Gastrocnemius medialis (tissue), 4 donors: Measurements from ENCODE around the gene MGMT.

ENCODE experiments used
- CTCF ChIP-seq, 5 experiments: fragments of 450-650 bp in 3 of 5; fragments of 200-600 bp in 2 of 5; sonication (generic) in 2 of 5; IDR thresholded peaks in 4 of 5; conservative IDR thresholded peaks in 1 of 5; 1 replicate in 4 of 5; 2 replicates in 1 of 5; pipeline ENCODE4 v1.5.1; 2016 to 2019; ENCODE audit warnings: antibody characterized with exemption in 5 of 5, mild to moderate bottlenecking in 3 of 5, moderate library complexity in 3 of 5
- POLR2A ChIP-seq, 2 donors: fragments of 450-650 bp; IDR thresholded peaks; one replicate each; pipeline ENCODE4 v1.6.1; 2017; ENCODE audit warnings: antibody characterized with exemption in 2 of 2, mild to moderate bottlenecking in 2 of 2, moderate library complexity in 2 of 2

- no peak for TF ChIP-seq POLR2A (IDR thresholded peaks at IDR 0.05)
- no peak for TF ChIP-seq CTCF (IDR thresholded peaks at IDR 0.05 in 4 of 5, conservative IDR thresholded peaks at IDR 0.05 in 1 of 5)
Measured at GRCh38 chr10:129468187-129468586, 1.1 kb downstream of the MGMT start.
